PFSK-1 (cell line): ENCODE results near the gene TADA2B.

Experiments
- FOXP2 ChIP-seq: optimal IDR thresholded peaks from 2 replicates; pipeline ENCODE3; 2011; ENCODE audit warnings: borderline replicate concordance, control low read depth, inconsistent platforms; ENCODE audit not compliant: insufficient read depth; ENCODE audit errors: extremely low read length, extremely low read depth
- POLR2AphosphoS5 ChIP-seq: IDR thresholded peaks from 2 replicates; pipeline ENCODE4 v1.6.1; 2012; ENCODE audit warnings: low read depth, mild to moderate bottlenecking, control low read depth, low read length, moderate library complexity
- REST ChIP-seq, 2 experiments: IDR thresholded peaks; 2 replicates each; pipeline versions ENCODE4 v1.6.1 to v1.8.0; 2011 to 2012; ENCODE audit warnings: low read depth in 2 of 2, low read length in 2 of 2, control low read depth in 1 of 2, inconsistent platforms in 1 of 2, mild to moderate bottlenecking in 1 of 2, moderate library complexity in 1 of 2; ENCODE audit not compliant: insufficient read depth in 1 of 2
- SIN3A ChIP-seq: IDR thresholded peaks from 2 replicates; pipeline ENCODE4 v1.6.1; 2012; ENCODE audit warnings: mild to moderate bottlenecking, low read length, moderate library complexity, borderline replicate concordance; ENCODE audit not compliant: insufficient read depth
- TAF1 ChIP-seq: IDR thresholded peaks from 2 replicates; pipeline ENCODE4 v1.6.1; 2012; ENCODE audit warnings: low read length, control low read depth, borderline replicate concordance; ENCODE audit not compliant: insufficient read depth

GRCh38 chr4:6996481-6996880 lies 46.7 kb upstream of the TADA2B start:
- TF ChIP-seq SIN3A (no peak), REST (IDR thresholded peaks at IDR 0.05; ENCODE audit: insufficient read depth in 1 of 2, low read depth in 2 of 2, low read length in 2 of 2) (no peak), POLR2AphosphoS5 (no peak), TAF1 (no peak), FOXP2 (no peak)
